Hippocampal formation (tissue), 2 donors: ENCODE measurements around the gene SLC16A4.
"Not testable (repeated sequence)": the region's sequence is repeated elsewhere in the genome, so short reads cannot be mapped to it uniquely, and the experiment has no call there.

Experiments used
- DNase-seq, 2 donors: peaks; one replicate each; lab custom pipeline; 2025; lab: John Stamatoyannopoulos, UW

SLC16A4 gene

DNA sequence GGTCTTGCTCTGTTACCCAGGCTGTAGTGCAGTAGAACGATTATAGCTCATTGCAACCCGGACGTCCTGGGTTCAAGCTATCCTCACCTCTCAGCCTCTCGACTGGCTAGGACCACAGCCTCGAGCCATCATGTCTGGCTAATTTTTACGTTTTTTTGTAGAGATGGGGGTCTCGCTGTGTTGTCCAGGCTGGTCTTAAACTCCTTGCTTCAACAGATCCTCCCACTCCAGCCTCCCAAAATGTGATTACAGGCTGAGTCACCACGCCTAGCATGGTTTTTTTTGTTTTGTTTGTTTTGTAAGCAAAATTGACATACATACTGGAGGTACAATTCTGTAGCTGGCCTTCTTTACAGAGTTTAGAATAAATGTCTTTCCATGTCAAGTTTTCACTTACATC, 17.7 kb upstream of the SLC16A4 start:
- no peak for DNase-seq

DNA sequence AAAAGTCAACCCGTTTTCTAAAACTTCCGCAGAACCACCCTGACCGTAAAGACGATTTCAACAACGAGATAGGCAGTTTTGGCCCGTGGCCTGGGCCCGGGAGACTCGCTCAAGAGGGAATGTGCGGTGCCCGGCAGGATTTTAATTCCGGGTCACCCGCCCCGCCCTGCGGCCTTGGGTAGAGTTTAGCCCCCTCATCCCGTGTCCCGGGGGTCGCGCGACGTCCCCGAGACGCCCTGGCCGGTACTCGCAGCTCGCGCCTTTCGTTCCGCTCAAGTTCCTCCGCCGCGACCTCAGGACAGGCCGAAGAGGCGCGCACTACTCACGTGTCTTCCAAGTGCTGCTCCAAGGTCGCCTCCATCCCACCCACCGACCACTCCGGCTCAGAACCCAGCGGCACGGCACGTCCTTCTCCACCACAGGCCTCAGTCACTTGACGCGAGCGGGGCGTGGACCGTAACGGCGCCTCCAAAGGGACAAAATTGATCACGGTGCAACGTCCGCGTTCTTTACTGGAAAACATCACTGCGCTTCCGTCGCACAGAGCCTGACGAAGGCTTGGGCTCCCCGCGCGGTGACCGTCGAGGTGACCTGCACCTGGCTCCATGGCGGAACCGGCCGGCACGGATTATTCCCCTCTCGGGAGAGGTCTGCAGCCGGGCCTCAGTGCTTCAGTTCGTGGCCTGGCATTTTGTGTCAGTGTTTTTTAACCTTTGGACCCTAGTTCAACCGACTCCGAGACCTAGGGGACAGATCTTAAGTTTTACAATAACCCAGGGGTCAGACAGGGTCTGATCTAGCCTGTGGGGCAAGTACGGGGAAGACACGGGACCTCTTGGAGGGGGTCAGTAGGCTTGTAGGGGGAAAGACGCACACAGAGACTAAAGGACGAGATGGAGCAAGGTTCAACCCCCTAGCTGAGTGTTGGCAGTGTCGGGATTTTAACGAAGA, 16.7 kb upstream of the SLC16A4 start, which contains the start of gene LAMTOR5:
TSS of gene LAMTOR5 (minus strand) at position 435 of the 951 bp plus-strand sequence. CDS start at position 361, 74 bp downstream.
- peak; percentile 85 to 89 for DNase-seq

GRCh38 chr1:110406407-110406806, 15.6 kb upstream of the SLC16A4 start:
- not testable (repeated sequence) for DNase-seq

DNA sequence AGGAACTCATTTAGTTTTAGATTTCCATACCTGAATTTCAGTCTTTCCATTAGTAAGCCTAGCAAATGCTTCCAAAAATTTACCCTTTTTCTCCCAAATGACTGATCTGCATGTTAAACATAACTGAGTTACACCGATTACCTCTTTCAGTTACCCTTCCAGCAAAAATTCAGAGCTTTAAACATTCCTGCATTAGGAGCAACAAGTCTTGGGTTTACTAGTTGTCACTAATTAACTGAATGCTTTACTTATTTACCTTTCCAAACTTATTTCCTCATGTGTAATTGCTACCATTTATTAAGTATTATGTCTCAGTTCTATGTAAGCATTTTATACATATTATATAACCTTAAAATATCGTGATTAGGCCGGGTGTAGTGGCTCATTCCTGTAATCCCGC, 13.6 kb upstream of the SLC16A4 start:
- no peak for DNase-seq

- no peak for DNase-seq
These were observed 13.0 kb upstream of the SLC16A4 start for GRCh38 chr1:110403805-110404204.

GRCh38 chr1:110396259-110396958, 5.6 kb upstream of the SLC16A4 start:
- not testable (repeated sequence) for DNase-seq

- no peak for DNase-seq
These were observed 3.6 kb upstream of the SLC16A4 start for GRCh38 chr1:110394493-110394820.

- no peak for DNase-seq
These were observed 3.1 kb upstream of the SLC16A4 start for GRCh38 chr1:110393691-110394492.

- DNase-seq, result no peak
These were observed 2.5 kb upstream of the SLC16A4 start for GRCh38 chr1:110393286-110393685.

GRCh38 chr1:110390096-110390495, 730 bp downstream of the SLC16A4 start:
- no peak for DNase-seq

DNA sequence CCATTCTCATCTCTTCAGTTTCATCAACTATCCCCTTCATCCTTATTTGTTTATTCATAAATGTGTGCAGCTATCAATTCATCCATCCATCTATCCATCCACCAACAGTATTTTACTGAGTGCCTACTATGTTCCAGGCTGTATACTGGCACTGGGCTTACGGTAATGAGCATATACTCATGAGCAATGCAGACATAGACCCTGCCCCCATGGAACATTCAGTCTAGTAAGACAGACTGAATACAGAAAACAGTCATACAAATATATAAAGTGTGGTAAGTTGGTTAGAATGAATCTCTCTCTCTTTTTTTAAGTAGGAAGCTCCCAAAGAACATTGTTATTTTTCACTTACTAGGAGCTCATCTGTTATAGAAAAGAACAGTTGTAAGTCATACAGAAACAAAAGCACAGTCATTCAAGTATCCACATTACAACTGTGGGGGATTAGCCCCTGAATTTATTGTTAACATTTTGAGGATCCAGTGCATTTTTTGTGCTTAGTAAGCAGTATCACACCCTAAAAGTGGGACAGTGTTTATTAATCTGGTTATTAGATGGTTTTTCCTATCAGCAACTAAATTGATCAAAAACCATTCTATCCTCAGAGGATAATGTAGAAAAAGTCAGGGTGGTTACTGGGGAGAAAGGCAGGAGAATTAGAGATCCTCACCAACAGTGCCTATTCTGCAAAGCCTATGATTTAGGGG, 3.6 kb downstream of the SLC16A4 start:
- no peak for DNase-seq

- no peak for DNase-seq
These were observed 5.5 kb downstream of the SLC16A4 start for GRCh38 chr1:110385369-110385768.

GRCh38 chr1:110384581-110385321, 6.1 kb downstream of the SLC16A4 start:
- no peak for DNase-seq

GRCh38 chr1:110383251-110383990, 7.4 kb downstream of the SLC16A4 start:
- no peak for DNase-seq

- DNase-seq, result no peak
These were observed 10.0 kb downstream of the SLC16A4 start for GRCh38 chr1:110380672-110381283.

DNA sequence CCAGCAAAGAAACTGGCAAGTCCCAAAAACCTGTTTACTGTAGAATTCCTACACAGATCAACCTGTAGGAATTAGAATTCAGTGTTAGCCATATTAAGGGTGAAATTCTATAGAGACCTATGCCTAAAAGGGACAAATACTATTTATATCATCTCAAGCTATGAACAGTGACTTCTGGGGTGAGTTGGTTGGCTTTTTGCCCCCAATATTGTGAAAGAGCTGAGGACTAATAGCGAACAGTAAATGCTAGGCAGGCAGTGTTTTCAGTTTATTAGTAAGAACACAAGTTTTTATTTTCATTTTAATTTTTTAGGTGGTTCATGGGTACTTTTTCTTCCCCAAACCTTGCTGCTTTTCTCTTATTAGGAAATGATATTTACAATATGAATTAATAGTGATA, 15.3 kb downstream of the SLC16A4 start:
- DNase-seq, result no peak

DNA sequence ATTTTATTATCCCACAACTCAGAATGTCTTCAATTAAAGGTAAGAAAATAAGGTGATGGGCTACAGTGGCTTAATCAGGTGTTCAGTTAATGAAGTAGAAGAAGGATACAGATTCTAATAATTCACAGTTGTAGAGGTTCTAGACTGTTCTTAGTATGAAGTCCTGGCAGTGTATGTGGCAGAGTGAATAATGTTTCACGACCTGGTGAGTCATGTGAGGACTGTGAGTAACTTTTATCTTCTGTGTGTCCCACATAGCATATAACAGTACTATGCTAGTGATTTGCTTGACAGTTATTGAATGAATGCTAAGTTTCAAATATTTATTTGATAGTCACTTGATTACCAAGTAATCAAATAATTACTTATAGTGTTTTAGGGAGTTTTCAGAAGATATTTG, 20.0 kb downstream of the SLC16A4 start:
- DNase-seq, result no peak

- DNase-seq, result no peak
These were observed 26.6 kb downstream of the SLC16A4 start for GRCh38 chr1:110364221-110364620.

DNA sequence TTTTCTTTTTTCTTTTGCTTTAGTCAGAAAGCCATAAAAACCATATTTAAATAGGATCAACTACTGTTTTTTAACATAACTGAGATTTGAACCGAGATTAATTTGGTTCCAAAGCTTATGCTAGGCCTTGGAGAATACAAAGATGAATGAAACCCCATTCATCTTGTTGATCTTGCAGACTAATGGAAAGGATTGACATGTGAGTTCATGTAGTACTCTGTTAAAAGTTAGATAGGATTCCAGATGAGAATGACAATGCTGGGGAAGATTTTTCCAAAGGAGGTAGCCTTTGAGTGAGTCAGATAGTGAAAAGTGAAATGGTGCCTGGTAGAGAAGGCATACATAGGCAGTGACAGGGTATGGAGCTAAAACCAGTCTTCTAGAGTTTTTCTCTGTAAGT, 29.0 kb downstream of the SLC16A4 start:
- no peak for DNase-seq

DNA sequence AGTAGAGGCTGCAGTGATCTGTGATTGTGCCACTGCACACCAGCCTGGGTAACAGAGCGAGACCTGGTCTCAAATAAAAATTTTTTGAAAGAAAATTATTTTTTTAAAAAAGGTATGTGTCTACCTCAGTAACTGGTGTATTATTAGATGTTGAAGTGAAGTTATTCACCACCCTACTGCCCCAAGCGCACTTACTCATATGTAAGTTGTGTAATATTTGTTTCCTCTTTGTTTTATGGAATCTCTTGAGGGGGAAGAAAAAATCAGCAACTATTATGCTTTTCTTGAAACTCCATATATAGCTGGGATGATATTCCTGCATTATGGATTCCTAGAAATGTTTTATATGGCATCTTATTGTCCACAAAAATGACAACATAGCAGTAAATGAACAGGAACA, 30.4 kb downstream of the SLC16A4 start:
- DNase-seq, result no peak
